Keratinocyte (primary cell): ENCODE results near the gene HOXA6. TPM values are rescaled to one million over a fixed set of nuclear protein-coding genes. Genes with fewer than 3 reads are reported as not detected.
A peak's percentile ranks its signal among the peaks of the same experiment; 100 is the strongest.

Experiments
- DNase-seq: peaks from one replicate; pipeline ENCODE4 v3.0.0-alpha.2; 2011; ENCODE audit warnings: low read depth, missing footprints, low spot score
- FAIRE-seq: peaks from 2 replicates; lab custom pipeline; 2011; peaks lifted over from hg19 to GRCh38; lab: Jason Lieb, UNC
- H2AFZ ChIP-seq: 2 replicates; pipeline ENCODE4 v1.6.0; 2012; ENCODE audit warnings: low read length, control low read depth, inconsistent platforms; ENCODE audit not compliant: control insufficient read depth
- H3K27ac ChIP-seq: 2 replicates; pipeline ENCODE4 v1.5.1; 2011; ENCODE audit warnings: low read length; ENCODE audit not compliant: control insufficient read depth, insufficient read depth
- H3K27me3 ChIP-seq: 3 replicates; pipeline ENCODE4 v1.6.0; 2011; ENCODE audit warnings: low read length; ENCODE audit not compliant: control insufficient read depth, insufficient read depth; ENCODE audit errors: extremely low read depth
- H3K36me3 ChIP-seq, 2 experiments: 2 replicates in 1 of 2; 3 replicates in 1 of 2; pipeline ENCODE4 v1.5.1; 2011; ENCODE audit warnings: low read length in 2 of 2, mild to moderate bottlenecking in 1 of 2; ENCODE audit not compliant: control insufficient read depth in 2 of 2, insufficient read depth in 2 of 2; ENCODE audit errors: extremely low read depth in 1 of 2
- H3K4me1 ChIP-seq: 3 replicates; pipeline ENCODE4 v1.5.1; 2011; ENCODE audit warnings: low read length; ENCODE audit not compliant: control insufficient read depth, insufficient read depth; ENCODE audit errors: extremely low read depth
- H3K4me2 ChIP-seq: 3 replicates; pipeline ENCODE4 v1.6.0; 2011; ENCODE audit warnings: low read depth, low read length; ENCODE audit not compliant: control insufficient read depth, insufficient read depth; ENCODE audit errors: extremely low read depth
- H3K4me3 ChIP-seq, 3 experiments: fragments of 200-600 bp in 1 of 3; sonication (generic) in 1 of 3; 2 replicates in 2 of 3; 3 replicates in 1 of 3; pipeline ENCODE4 v1.5.1; 2011 to 2016; ENCODE audit warnings: low read length in 3 of 3, mild to moderate bottlenecking in 3 of 3, control low read depth in 2 of 3, inconsistent platforms in 1 of 3, low read depth in 1 of 3, mixed read lengths in 1 of 3, mixed run types in 1 of 3, moderate library complexity in 1 of 3; ENCODE audit not compliant: control insufficient read depth in 2 of 3, insufficient read depth in 2 of 3; ENCODE audit errors: extremely low read depth in 1 of 3
- H3K79me2 ChIP-seq: 2 replicates; pipeline ENCODE4 v1.6.0; 2012; ENCODE audit warnings: low read length; ENCODE audit not compliant: control insufficient read depth, insufficient read depth
- H3K9ac ChIP-seq: 3 replicates; pipeline ENCODE4 v1.6.0; 2011; ENCODE audit warnings: low read length; ENCODE audit not compliant: control insufficient read depth, insufficient read depth; ENCODE audit errors: extremely low read depth
- H3K9me1 ChIP-seq: 3 replicates; pipeline ENCODE4 v1.6.0; 2011; ENCODE audit warnings: low read length; ENCODE audit not compliant: control insufficient read depth, insufficient read depth; ENCODE audit errors: extremely low read depth
- H3K9me3 ChIP-seq: 2 replicates; pipeline ENCODE4 v1.5.1; 2012; ENCODE audit warnings: low read depth, low read length; ENCODE audit not compliant: control insufficient read depth
- H4K20me1 ChIP-seq: 3 replicates; pipeline ENCODE4 v1.6.0; 2011; ENCODE audit warnings: low read length; ENCODE audit not compliant: control insufficient read depth, insufficient read depth; ENCODE audit errors: extremely low read depth
- CTCF ChIP-seq, 3 experiments: IDR thresholded peaks in 1 of 3; conservative IDR thresholded peaks in 1 of 3; optimal IDR thresholded peaks in 1 of 3; 2 replicates in 2 of 3; 3 replicates in 1 of 3; pipeline versions ENCODE3 to v1.5.1; 2011; ENCODE audit warnings: low read length in 3 of 3, mild to moderate bottlenecking in 3 of 3, moderate library complexity in 2 of 3, control low read depth in 1 of 3, inconsistent platforms in 1 of 3; ENCODE audit not compliant: insufficient read depth in 2 of 3; ENCODE audit errors: extremely low read depth in 1 of 3
- EZH2 ChIP-seq: IDR thresholded peaks from one replicate; pipeline ENCODE4 v1.6.1; 2012; ENCODE audit warnings: inconsistent platforms, mild to moderate bottlenecking, low read length, moderate library complexity
- dilution Hi-C: fragments of 300-500 bp; cut with MboI; formaldehyde crosslinking; loops from one replicate; pipeline ENCODE4 v1.7.0; 2020; ENCODE audit warnings: low sequenced_read_pairs; ENCODE audit not compliant: extremely low pct_ligation_motif_present
- polyA minus RNA-seq, 3 experiments: library from RNA; depleted of rRNA, polyadenylated mRNA; stranded (reverse); fragments of >200 nt; gene quantifications; 1 replicate in 1 of 3; 2 replicates in 1 of 3; 3 replicates in 1 of 3; pipeline ENCODE4 v1.2.3, GENCODE V29; 2011
- polyA plus RNA-seq, 5 experiments: library from polyadenylated mRNA; depleted of rRNA in 3 of 5; stranded (reverse) in 3 of 5; stranded (forward) in 1 of 5; unstranded in 1 of 5; fragments of >200 nt; gene quantifications; 1 replicate in 1 of 5; 2 replicates in 3 of 5; 3 replicates in 1 of 5; pipeline versions ENCODE4 v1.2.1 to v1.2.3, GENCODE V29; 2011 to 2012; ENCODE audit warnings: missing spikeins in 2 of 5, low read depth in 1 of 5, low replicate concordance in 1 of 5

The HOXA6 gene
- polyA plus RNA-seq, result 0.52 to 0.72 TPM (median 0.54 TPM) in 3 replicates
- polyA plus RNA-seq (2011; ENCODE audit: low read depth), result not detected
- polyA plus RNA-seq (2011; cell fraction: cytosol; rRNA removed), result 0.26 and 0.68 TPM in 2 replicates
- 1.8 and 2.5 TPM in 2 replicates for polyA plus RNA-seq (2011; cell fraction: nucleus; rRNA removed)
- 0.44 and 1.4 TPM in 2 replicates for polyA plus RNA-seq (2012; ENCODE audit: low replicate concordance)
- 0.59 to 2.3 TPM (median 1.1 TPM) in 3 replicates for polyA minus RNA-seq
- polyA minus RNA-seq (2011; cell fraction: cytosol; rRNA and poly(A)+ RNA removed), result not detected
- 2.7 and 3.6 TPM in 2 replicates for polyA minus RNA-seq (2011; cell fraction: nucleus; rRNA and poly(A)+ RNA removed)

- no peak for DNase-seq
- H3K36me3 ChIP-seq, result peaks cover 0 to 7% of the 10 kb centered on the region in 2 experiments
- no peaks in the 10 kb centered on the region for H3K9me1 ChIP-seq
- peak within 1 kb of the TSS; percentile 60 to 83 (median 74) for H3K4me3 ChIP-seq
- dilution Hi-C loops, result no loop called here
- H3K4me1 ChIP-seq, result peaks cover 52% of the 10 kb centered on the region
- peak within 1 kb of the TSS; percentile 87 for H3K27ac ChIP-seq
- H3K79me2 ChIP-seq, result peaks cover 90% of the 10 kb centered on the region
- H4K20me1 ChIP-seq, result no peaks in the 10 kb centered on the region
- TF ChIP-seq CTCF (optimal IDR thresholded peaks at IDR 0.05 in 1 of 3, IDR thresholded peaks at IDR 0.05 in 1 of 3, conservative IDR thresholded peaks at IDR 0.05 in 1 of 3; ENCODE audit: extremely low read depth in 1 of 3, insufficient read depth in 2 of 3, low read length in 3 of 3) (no peak), EZH2 (no peak)
- H3K9me3 ChIP-seq, result no peaks in the 10 kb centered on the region
- H3K27me3 ChIP-seq, result no peaks in the 10 kb centered on the region
- H3K9ac ChIP-seq, result peak within 1 kb of the TSS; percentile 93
- H2AFZ ChIP-seq, result peak within 1 kb of the TSS; percentile 46
- no peak for FAIRE-seq
- peak within 1 kb of the TSS; percentile 98 for H3K4me2 ChIP-seq
Observed at GRCh38 chr7:27147199-27148030, at the start of gene HOXA6. TSS of gene HOXA6 (minus strand) at chr7:27147774. CDS start at chr7:27147749, 25 bp downstream.

- Histone ChIP-seq H3K79me2 (no peaks in the 10 kb centered on the region), H2AFZ (no peak overlapping the region), H3K27me3 (peaks cover 84% of the 10 kb centered on the region), H3K4me3 (no peak overlapping the region), H3K36me3 (no peaks in the 10 kb centered on the region), H4K20me1 (no peaks in the 10 kb centered on the region), H3K4me2 (peak overlapping the region; percentile 41), H3K4me1 (peaks cover 9% of the 10 kb centered on the region), H3K9me1 (no peaks in the 10 kb centered on the region), H3K9ac (no peak overlapping the region), H3K27ac (no peak overlapping the region), H3K9me3 (no peaks in the 10 kb centered on the region)
- peak; percentile 57 for DNase-seq
- dilution Hi-C loops, result no loop called here
- peak; percentile 93 for FAIRE-seq
- TF ChIP-seq EZH2 (peak; percentile 7), CTCF (optimal IDR thresholded peaks at IDR 0.05 in 1 of 3, IDR thresholded peaks at IDR 0.05 in 1 of 3, conservative IDR thresholded peaks at IDR 0.05 in 1 of 3; ENCODE audit: extremely low read depth in 1 of 3, insufficient read depth in 2 of 3, low read length in 3 of 3) (peak; percentile 62 to 90 (median 71))
Observed at GRCh38 chr7:27196287-27196767, 48.8 kb upstream of the HOXA6 start.
